Dendritic cell treated with granulocyte-macrophage colony-stimulating factor and Interleukin-4, amounts not matched to agents 40 ng/mL and 50 ng/mL, for 4 days (primary cell): Measurements from ENCODE around the gene TENT4B.

ENCODE experiments used
- H3K27ac Mint-ChIP-seq: one replicate; pipeline ENCODE4 v1.8.0; 2022; ENCODE audit warnings: mild to moderate bottlenecking, mixed read lengths
- H3K27me3 Mint-ChIP-seq: one replicate; pipeline ENCODE4 v1.8.0; 2022; ENCODE audit warnings: mild to moderate bottlenecking, mixed read lengths
- H3K36me3 Mint-ChIP-seq: one replicate; pipeline ENCODE4 v1.8.0; 2022; ENCODE audit warnings: low read depth, mixed read lengths
- H3K4me1 Mint-ChIP-seq: one replicate; pipeline ENCODE4 v1.8.0; 2022; ENCODE audit warnings: low read depth, mixed read lengths
- H3K4me3 Mint-ChIP-seq: one replicate; pipeline ENCODE4 v1.8.0; 2022; ENCODE audit warnings: mild to moderate bottlenecking, moderate library complexity, mixed read lengths
- H3K9me3 Mint-ChIP-seq: one replicate; pipeline ENCODE4 v1.8.0; 2022; ENCODE audit warnings: mixed read lengths
- intact Hi-C: fragments of 100-400 bp; cut with micrococcal nuclease; formaldehyde crosslinking; loops from one replicate; pipeline ENCODE4 v1.15.0; 2022

The TENT4B gene

DNA sequence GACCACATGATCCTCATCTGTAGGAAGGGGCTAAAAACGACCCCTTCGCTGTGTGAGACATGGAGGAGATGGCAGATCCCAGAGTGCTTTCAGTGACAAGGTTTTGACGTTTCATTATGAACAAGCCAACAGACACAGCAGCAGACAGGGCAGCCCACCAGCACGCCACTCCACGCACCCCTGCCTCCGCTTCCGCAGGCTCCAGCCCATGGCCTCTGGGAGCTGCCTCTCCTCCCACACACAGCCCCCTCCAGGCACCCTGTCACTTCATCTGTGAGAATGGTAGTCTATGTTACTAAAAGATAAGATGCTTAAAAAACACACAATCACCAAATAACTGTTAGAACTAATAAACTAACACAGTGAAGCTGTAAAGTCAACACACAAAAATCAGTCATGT, 101.0 kb downstream of the TENT4B start:
- no peaks in the 10 kb centered on the region for H3K27me3 Mint-ChIP-seq
- intact Hi-C loops = no loop called here
- H3K4me1 Mint-ChIP-seq = peaks cover 65% of the 10 kb centered on the region
- peaks cover 46% of the 10 kb centered on the region for H3K36me3 Mint-ChIP-seq
- no peaks in the 10 kb centered on the region for H3K9me3 Mint-ChIP-seq
- no peak overlapping the region for H3K4me3 Mint-ChIP-seq
- peak overlapping the region; percentile 10 for H3K27ac Mint-ChIP-seq

DNA sequence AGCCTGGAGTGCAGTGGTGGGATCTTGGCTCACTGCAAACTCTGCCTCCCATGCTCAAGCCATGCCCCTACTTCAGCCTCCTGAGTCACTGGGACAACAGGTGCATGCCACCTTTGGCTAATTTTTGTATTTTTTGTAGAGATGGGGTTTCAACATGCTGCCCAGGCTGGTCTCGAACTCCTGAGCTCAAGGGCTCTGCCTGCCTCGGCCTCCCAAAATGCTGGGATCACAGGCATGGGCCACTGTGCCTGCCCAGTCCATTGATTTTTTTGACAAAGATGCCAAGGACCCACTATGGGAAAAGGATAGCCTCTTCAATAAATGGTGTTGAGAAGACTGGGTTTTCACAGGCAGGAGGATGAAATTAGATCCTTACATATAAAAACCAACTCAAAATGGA, 102.4 kb downstream of the TENT4B start:
- Mint-ChIP-seq H3K4me1 (peaks cover 65% of the 10 kb centered on the region), H3K36me3 (peaks cover 43% of the 10 kb centered on the region)

DNA sequence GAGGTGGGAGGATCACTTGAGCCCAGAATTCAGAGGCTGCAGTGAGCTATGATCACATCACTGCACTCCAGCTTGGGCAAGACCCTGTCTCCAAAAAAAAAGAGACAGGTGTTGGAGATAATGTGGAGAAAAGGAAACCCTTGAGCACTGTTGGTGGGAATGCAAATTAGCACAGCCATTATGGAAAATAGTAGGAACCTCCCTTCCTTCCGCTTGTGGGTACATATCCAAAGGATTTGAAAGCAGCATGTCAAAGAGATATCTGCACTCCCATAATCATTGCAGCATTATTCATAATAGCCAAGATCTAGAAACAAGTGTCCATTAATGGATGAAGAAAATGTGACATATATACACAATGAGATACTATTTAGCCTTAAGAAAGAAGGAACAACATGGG, 103.5 kb downstream of the TENT4B start:
- Mint-ChIP-seq H3K36me3 (peaks cover 45% of the 10 kb centered on the region), H3K27me3 (no peaks in the 10 kb centered on the region), H3K4me1 (peaks cover 65% of the 10 kb centered on the region), H3K4me3 (no peak overlapping the region), H3K9me3 (no peaks in the 10 kb centered on the region), H3K27ac (no peak overlapping the region)
- intact Hi-C loops = no loop called here

More for the DNA sequence above, 102.4 kb downstream of the TENT4B start:
- H3K4me3 Mint-ChIP-seq = no peak overlapping the region
- H3K27me3 Mint-ChIP-seq = no peaks in the 10 kb centered on the region
- H3K27ac Mint-ChIP-seq = no peak overlapping the region
- intact Hi-C loops = no loop called here
- no peaks in the 10 kb centered on the region for H3K9me3 Mint-ChIP-seq

DNA sequence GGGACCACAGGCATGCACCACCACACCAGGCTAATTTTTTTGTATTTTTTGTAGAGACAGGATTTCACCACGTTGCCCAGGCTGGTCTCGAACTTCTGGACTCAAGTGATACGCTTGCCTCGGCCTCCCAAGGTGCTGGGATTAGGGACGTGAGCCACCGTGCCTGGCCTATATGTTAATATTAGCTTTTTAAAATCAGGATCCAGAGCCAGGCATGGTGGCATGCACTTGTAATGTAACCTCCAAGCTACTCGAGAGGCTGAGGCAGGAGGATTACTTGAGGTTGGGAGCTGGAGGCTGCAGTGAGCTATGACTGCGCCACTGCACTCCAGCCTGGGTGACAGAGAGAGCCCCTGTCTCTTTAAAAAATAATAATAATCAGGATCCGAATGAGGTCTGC, 104.8 kb downstream of the TENT4B start:
- no peaks in the 10 kb centered on the region for H3K27me3 Mint-ChIP-seq
- H3K4me3 Mint-ChIP-seq = no peak overlapping the region
- no peaks in the 10 kb centered on the region for H3K9me3 Mint-ChIP-seq
- peaks cover 65% of the 10 kb centered on the region for H3K4me1 Mint-ChIP-seq
- peaks cover 36% of the 10 kb centered on the region for H3K36me3 Mint-ChIP-seq
- intact Hi-C loops = no loop called here
- H3K27ac Mint-ChIP-seq = no peak overlapping the region

DNA sequence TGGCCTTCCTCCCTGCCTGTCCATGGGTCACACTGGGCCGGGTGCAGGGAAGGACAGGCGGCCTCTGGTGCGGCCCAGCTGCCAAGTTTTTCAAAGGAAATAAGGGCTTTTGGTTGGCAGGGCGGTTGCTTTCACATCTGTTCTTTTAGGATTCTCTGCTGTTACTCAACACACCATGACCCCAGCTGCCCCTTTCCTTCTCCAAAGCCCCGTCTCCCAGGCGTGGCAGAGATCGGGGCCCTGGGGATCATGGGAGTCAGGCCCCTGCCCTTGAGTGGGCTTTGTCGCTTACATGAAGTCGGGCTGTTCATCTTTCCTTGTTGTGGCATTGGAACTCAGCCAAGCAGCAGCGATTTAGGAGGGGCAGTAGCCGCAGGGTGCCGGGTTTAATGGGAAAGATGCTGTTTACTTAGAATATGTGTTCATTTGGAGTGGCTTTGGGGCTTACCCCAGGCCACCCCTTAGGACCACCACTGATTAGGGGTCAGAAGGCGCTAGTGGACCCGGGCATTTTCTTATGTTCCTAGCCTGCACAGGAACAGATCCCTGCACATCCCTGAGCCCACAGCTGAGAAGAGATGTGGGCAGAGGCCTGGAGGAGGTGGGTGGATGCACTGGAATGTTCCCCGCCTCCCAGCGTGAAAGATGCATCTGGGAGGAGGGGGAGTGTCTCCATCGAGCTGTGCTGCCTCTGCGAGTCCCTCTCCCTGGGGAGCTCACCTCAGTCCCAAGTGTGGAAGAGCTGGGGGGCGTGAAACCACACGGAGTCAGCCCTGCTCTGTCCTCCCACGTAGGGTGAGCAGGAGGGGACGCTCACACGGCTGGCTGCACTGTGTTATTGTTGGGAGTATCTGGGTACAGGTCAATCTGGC, 106.5 kb downstream of the TENT4B start:
- intact Hi-C loops = no loop called here
- Mint-ChIP-seq H3K36me3 (peaks cover 30% of the 10 kb centered on the region), H3K9me3 (no peaks in the 10 kb centered on the region), H3K4me1 (peaks cover 66% of the 10 kb centered on the region), H3K27me3 (no peaks in the 10 kb centered on the region), H3K4me3 (peak overlapping the region; percentile 37), H3K27ac (peak overlapping the region; percentile 67)

DNA sequence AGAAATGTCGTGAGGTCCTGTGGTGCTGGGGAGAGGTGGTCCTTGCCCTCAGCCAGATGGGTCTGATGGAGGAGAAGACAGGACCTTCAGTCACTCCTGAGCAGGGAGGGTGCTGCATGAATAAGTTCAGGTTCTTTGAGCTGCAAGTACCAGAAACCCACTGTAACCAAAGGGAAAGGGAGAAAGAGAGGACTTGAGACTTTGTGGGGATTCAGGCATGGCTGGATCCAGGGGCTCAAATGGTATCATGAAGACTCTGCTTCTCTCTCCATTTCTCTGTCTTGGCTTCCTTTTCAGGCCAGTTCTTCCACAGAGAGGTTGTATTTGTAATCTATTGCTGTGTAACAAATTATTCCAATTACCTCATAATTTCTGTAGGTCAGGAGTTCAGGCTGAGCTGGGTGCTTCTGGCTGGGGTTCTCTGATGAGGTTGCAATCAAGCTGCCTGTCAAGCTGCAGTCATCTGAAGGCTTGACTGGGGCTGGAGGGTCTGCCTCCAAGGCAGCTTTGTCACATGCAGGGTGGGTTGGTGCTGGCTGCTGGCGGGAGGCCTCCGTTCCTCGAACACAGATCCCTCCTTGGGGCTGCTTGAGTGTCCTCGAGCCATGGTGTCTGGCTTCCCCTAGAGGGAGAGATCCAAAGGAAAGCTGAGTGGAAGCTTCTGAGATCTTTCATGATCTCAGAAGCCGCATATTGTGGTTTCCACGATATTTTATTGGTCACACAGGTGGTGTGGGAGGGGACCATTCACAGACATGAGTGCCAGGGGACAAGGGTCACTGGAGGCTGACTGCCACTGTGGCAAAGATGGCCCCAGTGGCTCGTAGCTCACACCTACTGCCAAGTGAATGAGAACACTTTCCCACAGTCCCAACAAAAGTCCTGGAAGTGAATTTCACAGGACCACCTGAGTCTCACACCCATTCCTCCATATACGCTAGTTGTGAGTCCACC, 107.4 kb downstream of the TENT4B start:
- Mint-ChIP-seq H3K4me3 (no peak overlapping the region), H3K4me1 (peaks cover 75% of the 10 kb centered on the region), H3K27me3 (no peaks in the 10 kb centered on the region), H3K9me3 (no peaks in the 10 kb centered on the region), H3K36me3 (peaks cover 33% of the 10 kb centered on the region), H3K27ac (peak overlapping the region; percentile 67)
- intact Hi-C loops = no loop called here

DNA sequence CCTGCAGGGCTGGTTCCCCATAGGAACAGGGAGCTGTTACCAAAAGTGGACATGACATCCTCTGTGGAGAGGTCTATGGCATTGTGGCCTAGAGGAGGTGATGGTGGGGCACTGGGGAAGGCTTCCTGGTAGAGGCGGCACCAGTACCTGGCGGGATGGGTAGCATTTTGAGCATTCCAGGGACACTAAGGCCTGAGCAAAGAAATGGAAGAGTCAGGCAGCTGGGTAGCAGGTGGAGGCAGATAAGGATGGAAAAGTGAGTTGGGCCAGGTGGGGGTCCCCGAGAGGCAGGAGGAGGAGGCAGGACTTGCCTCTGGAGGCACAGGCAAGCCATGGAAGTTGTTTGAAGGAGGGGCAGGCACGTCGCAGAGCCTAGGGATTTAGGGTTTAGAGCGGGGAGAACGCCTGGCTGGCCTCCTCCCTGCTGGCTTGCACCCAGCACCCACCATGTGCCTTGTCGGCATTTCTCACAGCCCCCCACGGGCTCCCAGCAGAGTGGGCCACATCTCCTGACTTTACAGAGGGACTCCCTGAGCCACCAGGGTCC, 108.1 kb downstream of the TENT4B start:
- intact Hi-C loops = no loop called here
- H3K27me3 Mint-ChIP-seq = no peaks in the 10 kb centered on the region
- H3K9me3 Mint-ChIP-seq = no peaks in the 10 kb centered on the region
- H3K4me3 Mint-ChIP-seq = no peak overlapping the region
- peaks cover 83% of the 10 kb centered on the region for H3K4me1 Mint-ChIP-seq
- peak overlapping the region; percentile 31 for H3K27ac Mint-ChIP-seq
- H3K36me3 Mint-ChIP-seq = peaks cover 33% of the 10 kb centered on the region

DNA sequence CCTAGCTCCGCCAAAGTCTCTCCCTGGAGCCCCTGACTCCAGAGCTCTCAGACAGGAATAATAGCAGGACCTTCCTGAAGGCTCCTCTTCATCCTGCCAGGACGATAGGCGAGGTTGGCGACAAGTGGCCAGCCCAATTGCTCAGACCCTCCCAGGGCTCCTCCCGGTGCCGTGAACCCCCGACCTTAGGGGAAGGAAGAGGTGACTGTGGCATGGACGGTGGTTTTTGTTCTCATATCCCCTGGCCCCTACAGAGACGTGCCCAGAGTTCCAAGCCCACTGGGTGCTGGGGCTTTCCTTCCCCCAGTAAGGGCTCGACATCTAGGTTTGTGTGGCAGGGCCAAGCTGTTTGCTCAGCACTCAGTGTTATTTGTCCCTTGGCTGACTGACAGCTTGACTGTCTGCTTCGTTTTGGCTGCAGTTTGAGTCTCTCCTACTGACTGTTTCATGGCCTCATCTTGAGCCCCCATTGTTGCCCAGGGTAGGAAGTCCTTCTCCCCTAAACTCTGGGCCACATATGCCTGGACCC, 108.7 kb downstream of the TENT4B start:
- H3K9me3 Mint-ChIP-seq = no peaks in the 10 kb centered on the region
- peak overlapping the region; percentile 57 for H3K27ac Mint-ChIP-seq
- H3K4me3 Mint-ChIP-seq = no peak overlapping the region
- no peaks in the 10 kb centered on the region for H3K27me3 Mint-ChIP-seq
- H3K4me1 Mint-ChIP-seq = peaks cover 85% of the 10 kb centered on the region
- intact Hi-C loops = no loop called here
- peaks cover 33% of the 10 kb centered on the region for H3K36me3 Mint-ChIP-seq

DNA sequence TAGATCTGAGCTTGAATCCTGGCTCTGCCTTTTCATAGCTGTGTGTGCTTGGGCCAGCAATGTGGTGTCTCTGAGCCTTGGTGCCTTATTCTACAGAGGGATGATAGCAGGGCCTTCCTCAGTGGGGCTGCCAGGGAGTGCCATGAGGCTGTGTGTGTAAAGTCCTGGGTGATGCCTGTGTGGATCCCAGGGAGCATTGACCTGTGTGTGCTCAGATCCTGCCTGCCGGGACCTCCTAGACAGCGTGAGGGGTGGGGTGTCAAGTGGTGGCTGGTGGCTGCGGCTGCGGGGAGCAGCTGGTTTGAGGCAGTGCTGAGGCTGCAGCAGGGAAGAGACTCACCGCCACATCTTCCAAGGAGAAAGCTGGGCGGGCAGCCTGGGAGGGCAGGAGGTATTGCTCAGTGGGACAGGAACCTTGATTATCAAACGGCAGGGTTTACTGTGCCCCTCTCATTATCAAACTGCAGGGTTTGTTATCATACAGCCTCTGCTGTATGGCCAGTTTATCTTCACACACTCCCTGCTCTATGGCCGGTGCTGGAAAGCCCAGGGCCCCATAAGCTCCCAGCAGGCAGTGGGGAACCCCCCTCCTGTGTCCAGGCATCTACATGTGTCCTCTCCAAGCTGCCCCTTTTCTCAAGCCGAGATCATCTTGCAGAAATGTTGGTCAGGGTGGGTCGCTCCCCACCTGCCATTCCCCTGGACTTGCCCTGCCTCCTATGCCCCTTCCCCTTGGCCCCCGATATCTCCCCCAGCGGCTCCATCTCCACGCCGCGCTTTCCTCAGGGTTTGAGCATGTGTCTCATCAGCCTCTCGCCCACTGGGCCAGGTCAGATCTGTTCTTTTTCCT, 110.2 kb downstream of the TENT4B start:
- intact Hi-C loops = no loop called here
- Mint-ChIP-seq H3K9me3 (no peaks in the 10 kb centered on the region), H3K4me3 (no peak overlapping the region), H3K4me1 (peaks cover 94% of the 10 kb centered on the region), H3K27me3 (no peaks in the 10 kb centered on the region), H3K27ac (peak overlapping the region; percentile 57), H3K36me3 (peaks cover 33% of the 10 kb centered on the region)

DNA sequence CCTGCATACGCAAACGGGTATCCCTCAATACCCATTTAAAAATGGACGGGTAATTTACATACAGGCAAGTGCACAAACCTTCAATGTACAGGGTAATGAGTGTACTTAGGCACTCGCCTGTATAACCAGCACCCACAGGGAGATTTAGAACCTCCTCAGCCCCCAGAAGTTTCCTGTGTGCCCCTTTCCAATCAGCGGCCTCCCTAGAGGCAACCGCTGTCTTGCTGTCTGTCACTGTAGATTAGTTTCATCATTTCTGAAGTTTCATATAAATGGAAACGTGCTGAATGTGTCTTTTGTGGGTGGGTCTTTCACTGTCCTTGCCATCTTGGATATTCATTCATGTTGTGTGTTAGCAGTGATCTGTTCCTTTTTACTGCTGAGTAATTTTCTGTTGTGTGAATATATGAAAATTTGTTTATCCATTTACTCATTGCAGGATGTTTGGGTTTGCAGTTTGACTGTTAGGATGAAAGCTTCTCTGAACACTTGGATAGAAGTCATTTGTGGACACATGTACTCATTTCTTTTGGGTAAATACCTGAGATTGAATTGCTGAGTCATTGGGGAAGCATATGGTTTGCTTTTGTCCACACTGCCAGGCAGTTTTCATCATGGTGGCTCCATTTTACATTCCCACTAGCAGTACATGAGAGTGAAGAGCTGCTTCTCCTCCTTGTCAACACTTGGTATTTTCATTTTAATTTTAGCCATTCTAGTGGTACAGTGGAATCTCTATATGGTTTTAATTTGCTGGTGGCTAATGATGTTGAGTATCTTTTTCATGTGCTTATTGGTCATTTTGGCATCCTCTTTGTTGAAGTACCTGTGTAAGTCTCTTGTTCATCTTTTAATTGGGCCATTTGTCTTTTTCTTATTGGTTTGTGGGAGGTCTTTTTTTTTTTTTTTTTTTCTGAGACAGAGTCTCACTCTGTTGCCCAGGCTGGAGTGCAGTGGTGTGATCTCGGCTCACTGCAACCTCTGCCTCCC, 111.1 kb downstream of the TENT4B start:
- Mint-ChIP-seq H3K36me3 (peaks cover 37% of the 10 kb centered on the region), H3K27ac (peak overlapping the region; percentile 88), H3K4me1 (peaks cover 94% of the 10 kb centered on the region), H3K4me3 (no peak overlapping the region), H3K27me3 (no peaks in the 10 kb centered on the region), H3K9me3 (no peaks in the 10 kb centered on the region)
- intact Hi-C loops = no loop called here

DNA sequence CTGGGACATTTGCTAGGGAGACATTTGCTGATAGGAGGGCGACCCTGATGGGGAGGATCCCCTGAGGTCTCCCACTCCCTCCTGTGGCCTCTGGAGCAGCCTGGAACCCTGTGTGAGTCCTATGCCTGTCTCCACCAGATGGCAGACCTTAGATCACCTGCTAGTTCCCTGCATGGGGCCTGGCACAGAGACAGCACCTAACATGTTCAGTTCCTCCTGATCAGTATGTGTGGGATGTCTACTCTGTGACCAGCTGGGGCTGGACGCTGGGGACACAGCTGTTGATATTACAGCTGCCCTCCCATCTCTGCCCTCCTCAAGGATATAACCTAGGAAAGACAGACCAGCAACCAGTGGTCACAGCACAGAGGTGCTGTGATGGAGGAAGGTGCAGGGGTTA, 112.2 kb downstream of the TENT4B start:
- H3K4me1 Mint-ChIP-seq = peaks cover 94% of the 10 kb centered on the region
- H3K27me3 Mint-ChIP-seq = no peaks in the 10 kb centered on the region

DNA sequence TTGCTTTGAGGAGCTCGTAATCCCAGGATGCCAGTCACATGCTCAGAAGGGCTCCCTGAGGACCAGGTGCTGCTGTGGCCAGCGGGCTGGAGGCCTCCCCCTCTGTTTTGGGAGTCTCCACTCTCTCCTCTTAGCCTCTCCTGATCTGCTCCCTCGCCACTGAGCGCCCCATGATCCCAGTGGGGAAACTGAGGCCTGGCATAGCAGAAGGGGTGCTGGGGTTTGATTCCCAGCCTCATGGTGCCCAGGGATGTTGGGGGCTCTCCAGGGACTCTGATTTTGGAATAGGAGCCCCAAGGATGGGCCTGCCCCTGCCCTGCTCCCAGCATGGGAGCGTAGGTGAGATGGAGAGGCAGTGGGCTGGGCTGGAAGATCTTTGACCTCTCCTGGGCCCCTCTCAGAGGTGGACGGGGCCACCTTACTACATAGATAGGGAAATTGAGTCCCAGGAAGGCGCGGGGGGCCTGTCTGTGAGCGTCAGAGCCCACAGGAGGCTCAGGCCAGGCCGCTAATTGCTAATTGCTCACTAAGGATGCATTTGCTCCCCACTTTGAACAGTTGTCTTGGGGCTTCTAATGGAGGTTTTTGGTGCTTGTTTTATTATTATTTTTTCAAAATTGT, 112.7 kb downstream of the TENT4B start:
- Mint-ChIP-seq H3K9me3 (no peaks in the 10 kb centered on the region), H3K27ac (peak overlapping the region; percentile 88), H3K4me1 (peaks cover 94% of the 10 kb centered on the region), H3K36me3 (peaks cover 39% of the 10 kb centered on the region), H3K4me3 (peak overlapping the region; percentile 91), H3K27me3 (no peaks in the 10 kb centered on the region)
- intact Hi-C loops = loop anchor here (2.0 kb wide), 1 partner anchor 15 kb away; no protein-coding TSS in a partner anchor

More for the DNA sequence above, 112.2 kb downstream of the TENT4B start:
- peak overlapping the region; percentile 23 for H3K4me3 Mint-ChIP-seq
- no peaks in the 10 kb centered on the region for H3K9me3 Mint-ChIP-seq
- peak overlapping the region; percentile 88 for H3K27ac Mint-ChIP-seq
- intact Hi-C loops = no loop called here
- H3K36me3 Mint-ChIP-seq = peaks cover 39% of the 10 kb centered on the region
